ENCODE results near the gene ADARB2. TPM values are rescaled to one million over a fixed set of nuclear protein-coding genes. Genes with fewer than 3 reads are reported as not detected.

The ADARB2 gene
- total RNA-seq, 2 donors from 2014 or later, result 8.0 to 12.2 TPM

- no peak for ATAC-seq
- no peaks in the 10 kb centered on the region for H3K36me3 ChIP-seq (replicated peaks in 1 of 2; ENCODE audit: insufficient read depth in 1 of 2, low read depth in 2 of 2)
- intact Hi-C loops (cut with DNase I), result no loop called here
- no peaks in the 10 kb centered on the region for H3K9me3 ChIP-seq
- 60 to 63% methylated on average over 6 to 10 of the region's 10 CpGs for WGBS, 2 donors
- no peak for DNase-seq
- no peaks in the 10 kb centered on the region for H3K27me3 ChIP-seq
- no peak overlapping the region for H3K4me3 ChIP-seq
- no peak overlapping the region for H3K27ac ChIP-seq
- TF ChIP-seq, protein P1, sequence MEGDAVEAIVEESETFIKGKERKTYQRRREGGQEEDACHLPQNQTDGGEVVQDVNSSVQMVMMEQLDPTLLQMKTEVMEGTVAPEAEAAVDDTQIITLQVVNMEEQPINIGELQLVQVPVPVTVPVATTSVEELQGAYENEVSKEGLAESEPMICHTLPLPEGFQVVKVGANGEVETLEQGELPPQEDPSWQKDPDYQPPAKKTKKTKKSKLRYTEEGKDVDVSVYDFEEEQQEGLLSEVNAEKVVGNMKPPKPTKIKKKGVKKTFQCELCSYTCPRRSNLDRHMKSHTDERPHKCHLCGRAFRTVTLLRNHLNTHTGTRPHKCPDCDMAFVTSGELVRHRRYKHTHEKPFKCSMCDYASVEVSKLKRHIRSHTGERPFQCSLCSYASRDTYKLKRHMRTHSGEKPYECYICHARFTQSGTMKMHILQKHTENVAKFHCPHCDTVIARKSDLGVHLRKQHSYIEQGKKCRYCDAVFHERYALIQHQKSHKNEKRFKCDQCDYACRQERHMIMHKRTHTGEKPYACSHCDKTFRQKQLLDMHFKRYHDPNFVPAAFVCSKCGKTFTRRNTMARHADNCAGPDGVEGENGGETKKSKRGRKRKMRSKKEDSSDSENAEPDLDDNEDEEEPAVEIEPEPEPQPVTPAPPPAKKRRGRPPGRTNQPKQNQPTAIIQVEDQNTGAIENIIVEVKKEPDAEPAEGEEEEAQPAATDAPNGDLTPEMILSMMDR (IDR thresholded peaks at IDR 0.05), result no peak
- TF ChIP-seq POLR2A (IDR thresholded peaks at IDR 0.05), result no peak
- H3K4me1 ChIP-seq, result no peaks in the 10 kb centered on the region
Observed at GRCh38 chr10:1255600-1256431, 481.5 kb downstream of the ADARB2 start.

- no peak for DNase-seq
- ATAC-seq, result peak; percentile 53
- H3K36me3 ChIP-seq (replicated peaks in 1 of 2; ENCODE audit: insufficient read depth in 1 of 2, low read depth in 2 of 2), result no peaks in the 10 kb centered on the region
- H3K4me1 ChIP-seq, result no peaks in the 10 kb centered on the region
- H3K9me3 ChIP-seq, result no peaks in the 10 kb centered on the region
- WGBS, 2 donors, result 54 to 61% methylated on average over 8 to 9 of the region's 9 CpGs
- no peak overlapping the region for H3K4me3 ChIP-seq
- intact Hi-C loops (cut with DNase I), result no loop called here
- TF ChIP-seq, protein P1 (IDR thresholded peaks at IDR 0.05), result no peak
- TF ChIP-seq POLR2A (IDR thresholded peaks at IDR 0.05), result no peak
- H3K27me3 ChIP-seq, result no peaks in the 10 kb centered on the region
- H3K27ac ChIP-seq, result no peak overlapping the region
Observed at GRCh38 chr10:1255118-1255517, 482.2 kb downstream of the ADARB2 start.

DNA sequence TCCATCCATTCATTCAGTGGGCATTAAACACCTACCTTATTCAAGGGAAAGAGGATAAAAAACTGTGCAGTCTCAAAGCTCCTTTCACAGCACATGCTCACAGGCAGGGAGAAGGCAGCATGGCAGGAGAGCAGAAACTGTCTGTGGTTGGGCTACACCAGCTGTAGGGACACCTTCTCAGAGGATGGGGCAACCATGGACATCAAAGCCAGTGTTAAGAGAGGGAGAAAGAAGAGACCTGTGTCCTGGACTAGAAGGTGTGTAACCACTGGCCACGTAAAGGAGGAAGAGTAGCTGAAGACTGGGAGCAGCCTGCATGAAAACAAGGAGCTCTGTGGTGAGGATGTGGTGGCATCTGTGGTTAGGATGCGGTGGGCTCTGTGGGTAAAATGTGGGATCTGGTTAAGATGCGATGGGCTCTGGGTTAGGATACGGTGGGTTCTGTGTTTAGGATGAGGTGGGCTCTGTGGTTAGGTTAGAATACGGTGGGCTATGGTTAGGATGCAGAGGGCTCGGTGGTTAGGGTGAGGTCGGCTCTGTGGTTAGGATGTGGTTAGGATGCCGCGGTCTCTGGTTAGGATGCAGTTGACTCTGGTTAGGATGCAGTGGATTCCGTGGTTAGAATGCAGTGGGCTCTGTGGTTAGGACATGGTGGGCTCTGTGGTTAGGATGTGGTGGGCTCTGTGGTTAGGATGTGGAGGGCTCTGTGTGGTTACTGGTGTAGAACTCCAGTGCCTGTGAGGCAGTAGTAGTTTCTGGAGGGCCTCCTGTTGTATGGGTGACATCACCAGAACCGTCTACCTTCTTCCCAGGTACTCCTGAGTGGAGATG is 483.6 kb downstream of the ADARB2 start:
- H3K36me3 ChIP-seq (replicated peaks in 1 of 2; ENCODE audit: insufficient read depth in 1 of 2, low read depth in 2 of 2), result no peaks in the 10 kb centered on the region
- H3K27ac ChIP-seq, result no peak overlapping the region
- intact Hi-C loops (cut with DNase I), result no loop called here
- no peaks in the 10 kb centered on the region for H3K27me3 ChIP-seq
- H3K9me3 ChIP-seq, result no peaks in the 10 kb centered on the region
- H3K4me3 ChIP-seq, result no peak overlapping the region
- DNase-seq (no peak), ATAC-seq (no peak)
- TF ChIP-seq POLR2A (IDR thresholded peaks at IDR 0.05), result no peak
- TF ChIP-seq, protein P1 (IDR thresholded peaks at IDR 0.05), result no peak
- 61 to 76% methylated on average over 10 to 11 of the region's 11 CpGs for WGBS, 2 donors
- no peaks in the 10 kb centered on the region for H3K4me1 ChIP-seq

DNA sequence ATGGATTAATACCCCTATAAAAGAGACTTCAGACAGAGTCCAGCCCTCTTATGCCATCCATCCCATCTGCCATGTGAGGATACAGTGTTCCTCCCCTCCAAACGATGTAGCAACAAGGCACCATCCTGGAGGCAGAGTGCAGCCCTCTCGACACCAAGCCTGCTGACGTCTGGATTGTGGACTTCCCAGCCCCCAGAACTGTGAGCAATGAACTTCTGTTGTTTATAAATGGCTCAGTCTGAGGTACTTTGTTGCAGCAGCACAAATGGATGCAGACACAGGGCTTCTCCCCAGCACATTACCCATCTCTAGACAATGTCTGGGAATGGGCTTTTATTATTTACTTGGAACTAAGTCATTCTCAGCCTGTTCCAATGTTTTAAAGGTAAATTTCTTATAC is 485.6 kb downstream of the ADARB2 start:
- H3K27me3 ChIP-seq, result no peaks in the 10 kb centered on the region
- H3K4me3 ChIP-seq, result no peak overlapping the region
- no peak for TF ChIP-seq POLR2A (IDR thresholded peaks at IDR 0.05)
- TF ChIP-seq, protein P1 (IDR thresholded peaks at IDR 0.05), result no peak
- no peak overlapping the region for H3K27ac ChIP-seq
- DNase-seq (no peak), ATAC-seq (no peak)
- WGBS, 2 donors, result 42 to 43% methylated on average over 3 of the region's 3 CpGs
- intact Hi-C loops (cut with DNase I), result no loop called here
- no peaks in the 10 kb centered on the region for H3K9me3 ChIP-seq
- no peaks in the 10 kb centered on the region for H3K36me3 ChIP-seq (replicated peaks in 1 of 2; ENCODE audit: insufficient read depth in 1 of 2, low read depth in 2 of 2)
- H3K4me1 ChIP-seq, result no peaks in the 10 kb centered on the region
